Measurements from ENCODE around the gene TIPRL. TPM values are rescaled to one million over a fixed set of nuclear protein-coding genes. Genes with fewer than 3 reads are reported as not detected.

The TIPRL gene
- total and polyA plus RNA-seq, 2 donors (not counting 1 experiment from before 2014, with no cell fraction given), result 5.1 to 24.9 TPM

- Histone ChIP-seq H3K9ac (ENCODE audit: low read length) (no peak overlapping the region), H4K20me1 (ENCODE audit: control insufficient read depth, insufficient read depth, low read length, poor library complexity, severe bottlenecking) (peaks cover 26% of the 10 kb centered on the region), H3K27me3 (replicated peaks in 1 of 4; ENCODE audit: control extremely low read depth in 1 of 4, control insufficient read depth in 3 of 4, insufficient read depth in 4 of 4, low read length in 3 of 4) (no peaks in the 10 kb centered on the region), H3K4me2 (replicated peaks; ENCODE audit: low read depth, low read length, poor library complexity, severe bottlenecking) (no peak overlapping the region), H3K4me3 (ENCODE audit: control extremely low read depth in 1 of 5, extremely low read depth in 1 of 5, insufficient read depth in 1 of 5, low read depth in 2 of 5, low read length in 4 of 5) (no peak overlapping the region), H3K9me3 (ENCODE audit: control extremely low read depth in 1 of 3, control insufficient read depth in 2 of 3, insufficient read depth in 1 of 3, low read length in 2 of 3) (no peaks in the 10 kb centered on the region), H3K36me3 (replicated peaks in 1 of 2; ENCODE audit: control extremely low read depth in 1 of 2, control insufficient read depth in 1 of 2, extremely low read depth in 1 of 2, insufficient read depth in 2 of 2, low read length in 1 of 2) (peaks cover 17 to 84% of the 10 kb centered on the region in 2 experiments), H2AFZ (ENCODE audit: insufficient read depth, low read depth, low read length, poor library complexity, severe bottlenecking) (no peak overlapping the region), H3K27ac (ENCODE audit: low read length in 2 of 2) (no peak overlapping the region), H3K79me2 (ENCODE audit: control insufficient read depth, insufficient read depth, low read length) (peaks cover 60% of the 10 kb centered on the region), H3K4me1 (ENCODE audit: control insufficient read depth in 2 of 2, insufficient read depth in 2 of 2, low read length in 2 of 2) (no peaks in the 10 kb centered on the region)
- intact Hi-C loops (cut with micrococcal nuclease), result no loop called here
- Mint-ChIP-seq H3K4me1 (peaks cover 19% of the 10 kb centered on the region), H3K27ac (peak overlapping the region; percentile 41), H3K27me3 (no peaks in the 10 kb centered on the region), H3K4me3 (no peak overlapping the region), H3K9me3 (ENCODE audit: insufficient read depth) (no peaks in the 10 kb centered on the region)
- DNase-seq (no peak), ATAC-seq (ENCODE audit: low read depth) (no peak)
- TF ChIP-seq EZH2 (IDR thresholded peaks at IDR 0.05; ENCODE audit: borderline replicate concordance, insufficient read depth, low read depth, low read length, poor library complexity, severe bottlenecking) (no peak), CTCF (IDR thresholded peaks at IDR 0.05) (no peak)
- ChIA-PET POLR2A (no interaction called here), CTCF (no interaction called here)
- 72% methylated on average over 3 of the region's 3 CpGs for WGBS (ENCODE audit: insufficient coverage)
Observed at GRCh38 chr1:168243636-168244212, 65.0 kb downstream of the TIPRL start.

GRCh38 chr1:168245042-168245441, 66.3 kb downstream of the TIPRL start:
- Histone ChIP-seq H3K4me2 (replicated peaks; ENCODE audit: low read depth, low read length, poor library complexity, severe bottlenecking) (no peak overlapping the region), H3K4me3 (ENCODE audit: control extremely low read depth in 1 of 5, extremely low read depth in 1 of 5, insufficient read depth in 1 of 5, low read depth in 2 of 5, low read length in 4 of 5) (no peak overlapping the region), H3K4me1 (ENCODE audit: control insufficient read depth in 2 of 2, insufficient read depth in 2 of 2, low read length in 2 of 2) (no peaks in the 10 kb centered on the region), H3K27me3 (replicated peaks in 1 of 4; ENCODE audit: control extremely low read depth in 1 of 4, control insufficient read depth in 3 of 4, insufficient read depth in 4 of 4, low read length in 3 of 4) (no peaks in the 10 kb centered on the region), H3K79me2 (ENCODE audit: control insufficient read depth, insufficient read depth, low read length) (peaks cover 66% of the 10 kb centered on the region), H3K36me3 (replicated peaks in 1 of 2; ENCODE audit: control extremely low read depth in 1 of 2, control insufficient read depth in 1 of 2, extremely low read depth in 1 of 2, insufficient read depth in 2 of 2, low read length in 1 of 2) (peaks cover 17 to 81% of the 10 kb centered on the region in 2 experiments), H2AFZ (ENCODE audit: insufficient read depth, low read depth, low read length, poor library complexity, severe bottlenecking) (no peak overlapping the region), H3K9me3 (ENCODE audit: control extremely low read depth in 1 of 3, control insufficient read depth in 2 of 3, insufficient read depth in 1 of 3, low read length in 2 of 3) (no peaks in the 10 kb centered on the region), H3K9ac (ENCODE audit: low read length) (no peak overlapping the region), H4K20me1 (ENCODE audit: control insufficient read depth, insufficient read depth, low read length, poor library complexity, severe bottlenecking) (peaks cover 26% of the 10 kb centered on the region), H3K27ac (ENCODE audit: low read length in 2 of 2) (no peak overlapping the region)
- no peaks in the 10 kb centered on the region for H3K27me3 Mint-ChIP-seq
- TF ChIP-seq CTCF (IDR thresholded peaks at IDR 0.05) (no peak), EZH2 (IDR thresholded peaks at IDR 0.05; ENCODE audit: borderline replicate concordance, insufficient read depth, low read depth, low read length, poor library complexity, severe bottlenecking) (no peak)
- ATAC-seq (ENCODE audit: low read depth) (no peak), DNase-seq (no peak)
- no CpG with 5 or more reads among the region's 3 CpGs for WGBS (ENCODE audit: insufficient coverage)
- POLR2A ChIA-PET, result no interaction called here
- intact Hi-C loops (cut with micrococcal nuclease), result no loop called here
- no peak overlapping the region for H3K4me3 Mint-ChIP-seq
- CTCF ChIA-PET, result no interaction called here
- H3K4me1 Mint-ChIP-seq, result peaks cover 23% of the 10 kb centered on the region
- H3K9me3 Mint-ChIP-seq (ENCODE audit: insufficient read depth), result no peaks in the 10 kb centered on the region
- no peak overlapping the region for H3K27ac Mint-ChIP-seq

Measured in B cell (primary cell).